HG03064 (cell line): ENCODE data around the gene CPM.
"Not testable (repeated sequence)": the region's sequence is repeated elsewhere in the genome, so short reads cannot be mapped to it uniquely, and the experiment has no call there.

Experiments
- ATAC-seq: cut with Tn5 transposase; IDR thresholded peaks from one replicate; pipeline ENCODE4 v1.9.1; 2021; ENCODE audit warnings: low read depth; ENCODE audit not compliant: unreplicated experiment

The CPM gene

DNA sequence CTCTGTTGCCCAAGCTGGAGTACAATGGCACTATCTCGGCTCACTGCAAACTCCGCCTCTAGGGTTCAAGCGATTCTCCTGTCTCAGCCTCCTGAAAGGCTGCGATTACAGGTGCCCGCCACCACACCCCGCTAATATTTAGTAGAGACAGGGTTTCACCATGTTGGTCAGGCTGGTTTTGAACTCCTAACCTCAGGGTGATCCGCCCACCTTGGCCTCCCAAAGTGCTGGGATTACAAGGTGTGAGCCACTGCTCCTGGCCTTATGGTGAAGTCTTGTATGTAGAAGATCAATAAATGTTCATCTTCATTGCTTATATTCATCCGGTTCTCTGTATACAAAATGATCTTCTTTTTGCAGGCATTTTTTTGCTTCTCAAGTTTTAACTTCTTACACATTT lies 77.2 kb downstream of the CPM start:
- no peak for ATAC-seq

DNA sequence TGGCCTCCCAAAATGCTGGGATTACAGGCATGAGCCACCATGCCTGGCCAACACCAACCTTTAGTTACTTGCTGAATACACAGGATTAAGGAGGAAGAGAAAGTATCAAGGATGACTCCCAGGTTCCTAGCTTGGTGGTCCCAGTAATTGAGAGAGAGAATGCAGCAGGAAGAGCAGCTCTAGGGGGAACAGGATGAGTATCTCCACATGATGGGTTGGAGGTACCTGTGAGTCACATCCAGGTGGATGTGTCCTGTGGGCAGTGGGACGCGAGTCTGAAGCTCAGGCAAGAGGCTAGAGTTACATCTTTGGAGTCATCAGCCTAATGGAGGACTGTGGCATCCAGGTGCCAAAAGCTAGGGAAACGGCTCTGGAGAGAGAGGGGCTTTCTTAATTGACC lies 77.9 kb downstream of the CPM start:
- no peak for ATAC-seq

DNA sequence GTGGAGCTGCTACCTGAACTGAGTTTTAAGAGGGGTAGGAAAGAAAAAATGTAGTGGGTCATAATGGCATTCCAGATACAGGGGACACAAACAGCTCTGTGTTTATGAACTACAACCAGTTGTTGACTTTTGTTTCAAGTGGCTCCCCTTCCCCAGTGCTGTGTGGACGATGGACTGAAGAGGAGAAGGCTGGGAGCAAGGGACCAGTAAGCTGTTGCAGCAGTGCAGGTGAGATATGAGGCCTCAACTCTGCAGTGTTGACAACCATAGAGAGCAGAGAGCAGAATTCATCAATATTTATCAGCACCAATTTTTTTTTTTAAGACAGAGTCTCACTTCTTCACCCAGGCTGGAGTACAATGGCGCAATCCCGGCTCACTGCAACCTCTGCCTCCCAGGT lies 78.4 kb downstream of the CPM start:
- no peak for ATAC-seq

DNA sequence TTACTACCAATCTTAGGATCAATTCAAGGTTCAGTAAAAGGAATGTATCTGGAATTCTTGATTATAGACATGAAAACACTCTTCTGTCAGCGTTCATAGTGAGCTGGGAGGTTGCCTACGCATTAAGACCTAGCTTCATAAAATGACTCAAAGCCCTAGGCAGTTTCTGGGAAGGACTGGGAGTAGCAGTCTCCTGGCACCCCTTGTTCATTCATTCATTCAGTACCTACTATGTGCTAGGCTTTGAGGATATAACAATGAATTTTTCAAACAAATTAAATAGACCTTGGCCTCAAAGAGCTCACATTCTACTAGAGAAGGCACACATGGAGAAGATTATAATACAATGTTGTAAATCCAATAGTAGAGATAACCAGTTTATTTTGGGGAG lies 78.9 kb downstream of the CPM start:
- ATAC-seq = no peak

DNA sequence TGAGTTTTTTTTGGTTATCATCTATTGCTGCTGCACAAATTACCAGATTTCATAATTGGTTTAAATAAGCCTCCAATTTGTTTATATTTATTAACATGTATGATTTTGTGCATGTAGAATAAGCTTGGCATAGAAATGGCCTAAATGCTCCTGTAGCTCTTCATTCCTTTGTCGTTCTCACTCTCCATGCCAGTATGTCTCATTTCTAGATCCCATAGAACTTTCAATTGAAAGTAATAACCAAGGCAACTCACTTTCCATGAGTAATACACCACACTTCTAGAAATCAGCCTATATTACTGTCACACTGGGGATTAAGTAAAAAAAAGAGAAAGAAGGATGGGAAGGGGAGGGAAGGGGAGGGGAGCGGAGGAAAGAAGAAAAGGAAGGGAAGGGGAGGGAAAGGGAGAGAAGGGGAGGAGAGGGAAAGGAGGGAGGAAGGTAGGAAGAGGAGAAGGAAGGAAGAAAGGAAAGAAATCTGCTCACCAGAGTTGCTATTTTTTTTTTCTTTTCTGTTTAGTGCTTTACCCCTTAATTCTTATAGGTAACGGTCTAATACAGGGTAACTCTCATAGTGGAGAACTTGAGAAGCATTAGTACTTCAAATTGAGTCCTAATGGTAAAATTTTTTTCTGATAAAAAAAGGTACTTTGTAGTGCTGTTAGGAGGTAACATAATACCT lies 79.4 kb downstream of the CPM start:
- no peak for ATAC-seq

DNA sequence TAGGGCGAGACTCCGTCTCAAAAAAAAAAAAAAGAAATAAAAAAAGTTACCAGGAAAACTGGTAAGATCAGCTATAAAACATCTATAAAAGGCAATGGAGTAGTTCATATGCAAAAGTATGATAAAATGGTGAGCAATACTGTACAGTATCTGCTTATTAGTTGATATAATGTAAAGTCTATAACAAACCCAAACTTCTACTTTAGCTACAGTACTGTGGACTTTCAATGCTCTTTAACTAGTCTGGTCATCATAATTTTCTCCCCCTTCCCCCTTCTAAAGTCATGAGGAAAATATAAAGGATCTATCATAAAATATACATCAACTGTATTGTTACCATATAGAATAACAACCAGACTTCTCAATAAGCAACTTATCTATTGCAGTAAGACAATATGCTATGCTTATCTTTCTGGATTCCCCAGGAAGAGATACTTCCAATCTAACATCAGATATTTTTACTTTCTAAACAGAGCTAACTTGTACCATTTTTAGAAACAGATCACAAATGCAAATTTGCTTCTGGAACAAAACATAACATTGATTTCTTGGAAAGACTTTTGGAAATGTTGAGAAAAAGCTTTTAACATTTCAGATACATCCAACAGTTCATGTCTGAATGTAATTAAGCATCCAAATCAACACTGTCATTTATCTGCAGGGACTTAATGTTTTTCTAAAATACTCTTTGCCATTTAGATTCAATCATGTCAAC lies 81.2 kb downstream of the CPM start:
- ATAC-seq = no peak

DNA sequence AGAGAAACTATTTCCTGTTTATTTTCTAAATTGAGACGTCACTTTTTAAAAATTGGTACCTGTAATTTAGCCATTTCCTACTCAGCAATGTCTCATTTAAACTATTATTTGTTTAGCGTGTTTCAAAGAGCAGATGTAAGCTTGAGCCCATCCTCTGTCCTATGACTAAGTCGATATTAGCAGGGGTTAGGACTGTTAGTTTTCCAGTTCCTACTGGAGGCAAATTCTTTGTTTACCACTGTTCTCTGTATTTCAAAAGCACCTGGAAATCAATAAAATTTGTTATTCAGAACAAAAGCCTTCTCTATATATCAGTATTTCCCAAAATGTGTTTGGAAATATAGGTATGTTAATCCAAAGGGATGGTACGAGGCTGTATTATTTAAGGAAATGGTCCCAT lies 82.6 kb downstream of the CPM start:
- ATAC-seq = no peak

DNA sequence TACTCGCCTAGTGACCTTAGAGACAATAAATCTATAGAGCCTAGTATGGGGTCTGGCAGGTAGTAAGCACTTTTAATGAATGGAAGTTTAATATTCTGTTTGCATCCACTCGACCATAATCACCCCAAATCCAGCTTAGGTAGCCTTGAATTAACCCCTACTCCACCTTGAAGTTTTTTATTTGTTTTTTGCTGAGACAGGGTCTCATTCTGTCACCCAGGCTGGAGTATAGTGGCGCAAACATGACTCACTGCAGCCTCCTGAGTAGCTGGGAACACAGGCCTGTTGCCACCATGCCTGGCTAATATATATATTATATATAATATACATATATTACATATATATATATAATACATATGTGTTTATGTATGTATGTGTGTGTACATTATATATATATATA lies 86.2 kb downstream of the CPM start:
- ATAC-seq = no peak

DNA sequence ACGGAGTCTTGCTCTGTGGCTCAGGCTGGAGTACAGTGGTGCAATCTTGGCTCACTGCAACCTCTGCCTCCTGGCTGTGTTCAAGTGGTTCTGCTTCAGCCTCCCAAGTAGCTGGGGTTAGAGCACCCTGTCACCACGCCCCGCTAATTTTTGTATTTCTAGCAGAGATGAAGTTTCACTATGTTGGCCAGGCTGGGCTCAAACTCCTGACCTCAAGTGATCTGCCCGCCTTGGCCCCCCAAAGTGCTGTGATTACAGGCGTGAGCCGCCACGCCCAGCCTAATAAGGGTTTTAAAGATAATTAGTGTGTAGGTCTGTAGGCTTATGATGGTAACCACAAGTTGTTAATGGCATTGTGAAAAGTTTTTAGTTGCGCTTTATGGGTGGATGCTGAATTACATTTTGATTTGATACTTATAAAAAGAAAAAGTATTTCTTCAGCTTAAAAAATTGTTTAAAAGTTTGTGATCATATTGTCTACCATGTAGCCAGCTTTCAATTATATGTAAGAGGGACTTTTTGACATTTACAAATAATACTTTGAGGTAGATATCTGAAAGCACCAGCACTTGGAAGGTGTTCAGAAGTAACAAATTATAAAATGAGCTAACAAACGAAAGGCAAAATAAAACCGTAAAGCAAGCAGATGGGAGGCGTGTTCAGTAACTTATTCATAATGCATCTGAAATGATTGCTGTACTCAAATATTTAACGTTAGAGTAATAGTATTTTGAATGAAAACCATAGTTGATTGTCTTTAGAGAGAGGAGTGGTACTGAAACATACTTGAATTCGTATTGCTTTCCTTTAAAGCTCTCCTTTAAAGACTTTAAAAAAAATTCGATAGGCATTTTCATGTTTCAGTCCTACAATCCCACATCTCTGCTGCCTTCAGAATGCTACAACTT lies 87.9 kb downstream of the CPM start:
- no peak for ATAC-seq

DNA sequence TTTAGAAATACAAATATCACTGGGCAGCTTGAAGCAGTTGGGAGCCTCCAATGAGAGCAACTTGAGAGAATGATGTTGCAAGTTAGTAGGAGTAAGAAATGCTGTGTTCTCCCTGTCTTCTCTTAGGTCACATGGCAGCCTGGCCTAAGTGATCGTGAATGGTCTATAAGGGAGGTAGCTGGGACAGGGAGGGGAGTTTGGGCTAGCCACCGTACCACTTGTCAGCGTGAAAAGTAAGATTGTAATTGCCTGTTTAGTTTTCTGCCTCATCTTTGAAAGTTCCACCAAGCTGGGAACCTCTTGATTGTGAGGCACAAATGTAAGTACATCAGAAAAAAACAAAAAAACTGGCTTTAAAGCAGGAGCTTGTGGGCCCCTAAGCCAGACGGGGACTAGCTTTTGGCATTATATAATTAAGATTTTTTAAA lies 88.6 kb downstream of the CPM start:
- ATAC-seq = no peak

DNA sequence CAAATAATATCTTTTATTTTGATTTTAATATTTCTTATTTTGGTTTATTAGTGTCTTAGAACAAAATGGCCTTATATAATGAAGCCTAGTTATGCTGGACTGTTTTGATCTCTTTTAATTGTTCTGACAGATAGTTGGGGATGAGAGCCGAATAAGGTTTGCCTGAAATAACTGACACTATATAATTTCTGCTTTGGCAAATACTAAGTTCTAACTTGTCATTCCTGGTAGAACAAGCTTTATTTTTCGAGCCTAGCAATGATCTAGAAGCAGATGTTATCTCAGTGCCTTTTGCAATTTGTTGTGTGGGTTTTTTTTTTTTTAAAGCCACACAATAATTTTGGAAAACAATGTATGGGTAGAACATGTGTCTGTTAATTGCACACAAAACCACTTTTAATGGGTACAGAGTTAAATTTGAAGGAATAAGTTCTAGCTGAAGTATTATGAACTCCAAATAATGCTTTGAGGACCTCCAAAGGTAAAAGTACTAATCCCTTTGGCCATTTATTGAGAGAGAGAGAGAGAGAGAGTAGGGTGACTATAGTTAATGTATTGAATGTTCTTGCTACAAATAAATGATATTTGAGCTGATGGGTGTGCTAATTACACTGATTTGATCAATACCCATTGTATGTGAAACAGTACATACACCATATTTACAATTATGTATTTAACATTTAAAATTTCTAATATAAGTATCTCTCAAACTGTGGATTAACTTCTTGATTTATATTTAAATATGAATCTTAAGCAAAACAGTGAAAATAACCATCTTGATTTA lies 90.0 kb downstream of the CPM start:
- no peak for ATAC-seq

DNA sequence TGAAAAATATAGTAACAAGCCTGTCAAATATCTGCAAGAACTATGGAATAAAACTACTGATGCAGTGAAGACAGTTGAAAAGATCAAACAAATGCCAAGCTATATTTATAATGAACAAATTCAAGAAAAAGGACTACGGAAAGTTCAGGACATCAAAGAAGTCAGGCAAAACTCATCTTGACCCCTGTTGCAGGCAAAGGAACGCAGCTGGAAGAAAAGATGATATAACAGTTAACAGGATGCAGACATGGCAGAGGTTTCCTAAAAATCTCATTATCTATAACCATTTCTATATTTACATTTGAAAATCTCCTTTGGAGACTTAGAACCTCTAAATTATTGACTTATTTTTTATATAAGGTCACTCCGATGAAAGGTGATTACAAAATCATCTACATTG lies 90.8 kb downstream of the CPM start:
- no peak for ATAC-seq

DNA sequence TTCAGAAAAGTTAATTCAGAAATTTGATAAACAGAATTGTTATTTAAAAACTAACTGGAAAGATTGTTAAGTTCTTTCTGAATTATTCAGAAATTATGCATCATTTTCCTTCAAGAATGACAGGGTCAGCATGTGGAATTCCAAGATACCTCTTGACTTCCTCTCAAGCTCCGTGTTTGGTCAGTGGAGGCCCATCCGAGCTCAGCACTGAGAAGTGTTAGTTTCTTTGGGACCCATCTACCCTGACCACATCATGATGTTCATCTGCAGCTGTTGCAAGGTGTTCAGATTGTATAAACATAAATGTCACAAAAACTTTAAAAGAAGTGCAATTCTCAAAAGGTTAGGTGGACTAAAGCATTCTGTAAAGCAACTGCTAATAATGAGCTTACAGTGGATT lies 91.3 kb downstream of the CPM start:
- no peak for ATAC-seq

DNA sequence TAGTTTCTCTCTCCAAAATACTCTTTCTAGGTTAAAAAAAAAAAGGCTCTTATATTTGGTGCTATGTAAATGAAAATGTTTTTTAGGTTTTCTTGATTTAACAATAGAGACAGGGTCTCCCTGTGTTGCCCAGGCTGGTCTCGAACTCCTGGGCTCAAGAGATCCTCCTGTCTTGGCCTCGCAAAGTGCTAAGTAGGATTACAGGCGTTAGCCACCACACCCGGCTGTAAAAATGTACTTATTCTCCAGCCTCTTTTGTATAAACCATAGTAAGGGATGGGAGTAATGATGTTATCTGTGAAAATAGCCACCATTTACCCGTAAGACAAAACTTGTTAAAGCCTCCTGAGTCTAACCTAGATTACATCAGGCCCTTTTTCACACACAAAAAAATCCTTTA lies 91.8 kb downstream of the CPM start:
- ATAC-seq = not testable (repeated sequence)

DNA sequence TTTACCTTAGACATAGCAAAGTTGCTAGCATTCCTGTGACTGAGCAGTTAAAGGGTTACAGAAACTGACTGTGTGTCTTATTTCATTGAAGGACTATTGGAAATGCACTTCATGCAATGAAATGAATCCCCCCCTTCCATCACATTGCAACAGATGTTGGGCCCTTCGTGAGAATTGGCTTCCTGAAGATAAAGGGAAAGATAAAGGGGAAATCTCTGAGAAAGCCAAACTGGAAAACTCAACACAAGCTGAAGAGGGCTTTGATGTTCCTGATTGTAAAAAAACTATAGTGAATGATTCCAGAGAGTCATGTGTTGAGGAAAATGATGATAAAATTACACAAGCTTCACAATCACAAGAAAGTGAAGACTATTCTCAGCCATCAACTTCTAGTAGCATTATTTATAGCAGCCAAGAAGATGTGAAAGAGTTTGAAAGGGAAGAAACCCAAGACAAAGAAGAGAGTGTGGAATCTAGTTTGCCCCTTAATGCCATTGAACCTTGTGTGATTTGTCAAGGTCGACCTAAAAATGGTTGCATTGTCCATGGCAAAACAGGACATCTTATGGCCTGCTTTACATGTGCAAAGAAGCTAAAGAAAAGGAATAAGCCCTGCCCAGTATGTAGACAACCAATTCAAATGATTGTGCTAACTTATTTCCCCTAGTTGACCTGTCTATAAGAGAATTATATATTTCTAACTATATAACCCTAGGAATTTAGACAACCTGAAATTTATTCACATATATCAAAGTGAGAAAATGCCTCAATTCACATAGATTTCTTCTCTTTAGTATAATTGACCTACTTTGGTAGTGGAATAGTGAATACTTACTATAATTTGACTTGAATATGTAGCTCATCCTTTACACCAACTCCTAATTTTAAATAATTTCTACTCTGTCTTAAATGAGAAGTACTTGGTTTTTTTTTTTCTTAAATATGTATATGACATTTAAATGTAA lies 93.5 kb downstream of the CPM start:
- ATAC-seq = no peak

DNA sequence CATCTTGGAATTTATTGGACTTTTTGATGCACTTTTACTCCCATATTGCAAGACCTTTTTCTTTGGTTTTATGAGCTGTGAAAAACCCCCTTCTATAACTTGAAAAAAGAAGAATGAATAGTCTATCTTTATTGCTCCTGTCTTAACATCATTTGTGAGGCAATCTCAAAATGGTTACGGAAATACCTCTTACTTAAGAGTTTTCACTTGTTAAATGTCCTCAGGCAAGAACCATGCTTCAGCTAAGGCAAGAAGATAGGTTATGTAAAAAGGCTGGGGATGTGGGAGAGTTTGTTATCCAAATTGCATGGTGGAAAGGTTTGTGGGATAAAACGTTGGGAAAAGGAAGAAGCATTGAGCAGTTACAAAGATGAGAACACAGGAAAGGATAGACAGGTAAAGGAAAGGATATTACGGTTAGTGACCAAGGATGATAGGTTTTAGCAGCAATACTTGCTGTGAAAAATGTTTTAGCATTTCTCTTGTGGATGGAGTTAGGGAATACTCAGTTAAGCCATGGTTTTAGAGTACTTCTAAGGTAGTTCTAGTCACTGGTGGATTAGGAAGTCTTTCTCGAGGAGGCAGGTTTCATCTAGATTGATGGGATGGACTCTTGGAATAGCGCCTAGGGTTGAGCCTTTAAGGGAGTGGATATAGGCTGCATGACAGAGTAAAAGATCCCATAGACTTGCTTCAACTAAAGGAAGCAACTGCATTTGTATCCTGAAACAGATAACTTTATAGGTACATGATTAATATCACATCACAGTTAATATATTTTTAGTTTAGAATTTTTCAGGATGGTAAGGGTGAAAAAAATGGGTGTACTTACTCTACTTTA lies 94.7 kb downstream of the CPM start:
- ATAC-seq = no peak

DNA sequence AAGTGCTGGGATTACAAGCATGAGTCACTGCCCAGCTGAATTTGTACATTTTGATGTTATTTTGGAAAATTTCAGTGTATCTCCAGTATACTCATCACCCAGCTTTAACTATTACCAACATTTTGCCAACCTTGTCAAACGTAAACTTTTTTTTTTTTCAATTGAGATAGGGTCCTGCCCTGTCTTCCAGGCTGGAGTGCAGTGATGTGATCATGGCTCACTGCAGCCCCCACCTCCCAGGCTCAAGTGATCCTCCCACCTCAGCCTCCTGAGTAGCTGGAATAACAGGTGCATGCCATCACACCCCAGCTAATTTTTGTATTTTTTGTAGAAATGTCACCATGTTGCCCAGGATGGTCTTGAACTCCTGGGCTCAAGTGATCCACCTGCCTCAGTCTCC lies 95.8 kb downstream of the CPM start:
- no peak for ATAC-seq

DNA sequence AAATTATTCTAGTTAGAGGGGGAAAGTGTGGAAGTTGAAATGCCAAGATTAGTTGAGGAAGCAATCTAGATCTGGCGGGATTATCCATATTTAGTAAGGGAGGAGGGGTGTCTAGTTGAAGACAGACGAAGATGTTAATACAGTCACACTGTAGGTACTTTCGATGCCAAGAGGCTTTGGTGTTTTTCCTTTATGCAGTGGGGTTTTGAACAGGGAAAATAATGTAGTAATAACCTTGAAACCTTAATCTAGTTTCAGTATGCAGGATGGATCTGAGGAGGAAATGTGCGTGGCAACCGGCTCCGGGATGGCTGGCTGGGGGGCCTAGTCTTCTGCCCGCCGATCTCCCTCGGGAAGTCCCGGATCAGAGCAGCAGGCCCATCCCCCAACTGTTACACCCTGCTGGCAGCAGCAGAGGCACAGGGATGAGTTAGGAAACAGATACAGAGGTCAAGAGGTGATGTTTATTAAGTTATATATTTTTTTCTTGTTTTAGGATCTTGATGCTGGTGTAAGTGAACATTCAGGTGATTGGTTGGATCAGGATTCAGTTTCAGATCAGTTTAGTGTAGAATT lies 97.5 kb downstream of the CPM start:
- ATAC-seq = no peak
